ENCODE data around the gene NTN3.

Gene NTN3

DNA sequence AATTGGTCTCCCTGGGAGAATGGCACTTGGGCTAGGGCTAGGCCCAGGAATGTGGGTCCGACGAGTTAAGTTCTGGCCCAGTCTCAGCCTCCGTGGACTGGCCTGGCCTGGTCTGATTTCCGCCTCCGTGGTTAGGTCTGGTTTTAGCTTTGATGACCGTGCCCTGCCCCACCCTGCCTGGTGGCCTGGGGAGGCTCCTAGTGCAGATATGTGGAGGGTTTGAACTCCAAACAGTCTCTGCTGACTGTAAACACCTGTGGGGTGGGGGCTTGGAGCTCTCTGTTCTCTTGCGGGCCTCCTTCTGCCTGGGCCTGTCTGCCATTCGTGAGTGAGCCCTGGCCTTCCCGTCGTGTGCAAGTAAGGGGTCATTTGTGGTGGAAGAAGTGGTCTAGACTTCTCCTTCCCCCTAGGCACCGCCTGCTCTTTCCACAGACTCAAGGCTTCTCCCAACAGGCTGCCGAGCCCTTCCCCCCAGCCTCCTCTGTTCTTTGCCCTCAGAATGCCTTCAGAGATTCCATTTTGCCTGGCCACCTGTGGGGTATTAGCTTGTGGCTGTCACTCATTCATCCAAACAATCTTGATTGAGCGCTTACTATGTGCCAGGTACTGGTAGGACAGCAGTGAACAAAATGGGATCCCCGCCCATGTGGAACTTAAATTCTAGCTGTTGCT lies 44.2 kb downstream of the NTN3 start:
- DNase-seq = no peak

DNA sequence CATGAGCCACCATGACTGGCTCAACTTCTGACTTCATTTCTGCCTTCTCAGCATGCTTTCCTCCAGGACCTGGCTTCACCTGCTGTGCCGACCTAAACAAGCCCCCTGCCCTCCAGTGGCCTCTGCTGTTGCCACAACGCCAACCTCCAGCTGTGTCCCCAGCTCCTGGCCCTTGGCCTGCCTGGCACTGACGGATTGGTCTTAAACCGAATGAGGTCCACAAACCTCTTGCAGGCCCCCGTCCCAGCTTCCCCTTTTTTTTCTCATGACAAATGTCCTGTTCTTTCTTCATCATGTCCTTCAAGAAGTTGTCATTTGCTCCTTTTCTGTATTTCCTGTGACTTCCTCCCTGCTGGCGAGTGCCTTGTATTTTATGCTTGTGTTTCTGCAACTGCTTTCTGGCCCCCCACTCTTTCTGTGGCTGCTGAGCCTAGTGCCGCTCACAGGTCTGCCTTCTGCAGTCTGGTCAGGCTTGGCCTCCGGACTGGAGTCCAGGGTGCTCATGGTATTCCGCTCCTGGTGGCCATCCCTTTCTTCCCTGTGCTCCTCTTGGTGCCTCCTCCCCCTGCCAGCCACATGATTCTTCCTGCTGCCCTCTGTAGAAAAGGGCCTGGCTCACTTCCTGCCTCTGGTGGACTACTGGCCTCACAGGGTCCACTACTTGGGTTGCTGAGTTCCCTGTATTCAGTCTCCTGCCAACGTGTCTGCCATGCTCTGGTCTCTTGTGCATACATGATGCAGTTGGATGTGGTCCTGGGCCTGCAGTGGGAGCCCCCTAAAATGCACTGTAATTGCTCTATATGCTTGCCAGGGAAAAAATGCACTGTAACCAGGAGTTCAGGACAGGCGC lies 45.5 kb downstream of the NTN3 start:
- DNase-seq = peak in 1 of 2 donors; percentile 44

DNA sequence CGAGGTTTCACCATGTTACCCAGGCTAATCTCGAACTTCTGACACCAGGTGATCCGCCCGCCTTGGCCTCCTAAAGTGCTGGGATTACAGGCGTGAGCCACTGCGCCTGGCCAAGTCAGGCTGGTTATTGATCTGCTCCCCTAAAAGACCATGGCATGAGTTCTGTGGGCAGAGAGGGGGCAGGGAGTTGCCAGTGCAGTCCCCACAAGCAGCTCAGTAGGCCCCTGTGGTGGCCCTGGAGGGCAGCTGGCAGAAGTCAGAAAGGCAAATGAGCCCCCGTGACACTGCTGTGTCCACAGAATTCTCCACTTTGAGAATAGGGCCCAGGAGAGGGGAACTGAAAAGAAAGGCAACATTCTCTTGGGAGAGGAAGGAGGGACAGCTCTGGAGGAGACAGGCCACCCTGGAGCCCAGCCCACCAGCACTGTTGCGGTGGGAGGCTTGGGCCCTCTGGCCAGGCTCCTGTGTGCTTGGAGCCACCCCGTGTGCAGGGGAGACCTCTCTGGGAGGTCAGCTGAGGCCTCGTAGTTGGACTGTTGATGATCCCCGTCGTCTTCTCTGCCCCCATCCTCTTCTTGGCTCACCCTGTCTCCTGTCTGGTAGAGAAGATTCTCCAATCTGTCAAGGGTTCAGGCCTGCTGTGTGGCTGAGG lies 47.0 kb downstream of the NTN3 start:
- DNase-seq = no peak

DNA sequence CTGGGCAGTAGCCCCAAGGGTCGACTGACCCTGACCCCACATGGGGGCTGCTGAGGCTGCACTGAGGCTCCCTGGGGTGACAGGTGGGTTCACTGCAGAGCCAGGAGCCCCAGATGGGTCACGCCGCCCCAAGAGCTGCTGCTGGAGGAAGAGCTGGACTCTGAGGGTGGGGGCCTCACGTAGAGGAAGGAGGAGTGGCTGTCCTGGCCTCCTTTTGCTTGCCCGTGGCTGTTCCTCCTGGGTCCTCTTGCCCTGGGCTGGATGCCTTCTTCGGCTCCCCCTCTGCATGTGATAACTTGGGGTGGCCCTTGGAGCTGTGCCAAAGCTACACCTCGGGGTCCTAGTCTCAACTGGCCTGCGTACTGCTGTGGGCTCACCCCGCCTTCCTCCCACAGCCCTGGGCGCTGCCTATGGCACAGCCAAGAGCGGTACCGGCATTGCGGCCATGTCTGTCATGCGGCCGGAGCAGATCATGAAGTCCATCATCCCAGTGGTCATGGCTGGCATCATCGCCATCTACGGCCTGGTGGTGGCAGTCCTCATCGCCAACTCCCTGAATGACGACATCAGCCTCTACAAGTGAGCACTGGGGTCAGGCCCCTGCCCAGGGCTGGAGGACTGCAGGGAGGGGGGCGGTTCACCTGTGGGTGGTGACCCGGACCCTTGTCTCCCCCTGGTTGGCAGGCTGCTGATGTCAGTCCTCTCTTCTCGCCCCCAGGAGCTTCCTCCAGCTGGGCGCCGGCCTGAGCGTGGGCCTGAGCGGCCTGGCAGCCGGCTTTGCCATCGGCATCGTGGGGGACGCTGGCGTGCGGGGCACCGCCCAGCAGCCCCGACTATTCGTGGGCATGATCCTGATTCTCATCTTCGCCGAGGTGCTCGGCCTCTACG lies 48.0 kb downstream of the NTN3 start:
- DNase-seq = no peak

DNA sequence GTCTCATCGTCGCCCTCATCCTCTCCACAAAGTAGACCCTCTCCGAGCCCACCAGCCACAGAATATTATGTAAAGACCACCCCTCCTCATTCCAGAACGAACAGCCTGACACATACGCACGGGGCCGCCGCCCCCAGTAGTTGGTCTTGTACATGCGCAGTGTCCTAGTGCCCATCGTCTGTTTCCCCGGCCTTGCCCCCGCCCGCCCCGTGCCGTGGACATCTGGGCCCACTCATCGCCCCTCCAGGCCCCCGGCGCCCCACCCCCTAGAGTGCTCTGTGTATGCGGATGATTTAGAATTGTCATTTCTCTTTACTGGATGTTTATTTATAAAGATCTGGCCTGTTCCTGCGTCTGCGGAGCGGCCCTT lies 48.6 kb downstream of the NTN3 start:
- DNase-seq = no peak

DNA sequence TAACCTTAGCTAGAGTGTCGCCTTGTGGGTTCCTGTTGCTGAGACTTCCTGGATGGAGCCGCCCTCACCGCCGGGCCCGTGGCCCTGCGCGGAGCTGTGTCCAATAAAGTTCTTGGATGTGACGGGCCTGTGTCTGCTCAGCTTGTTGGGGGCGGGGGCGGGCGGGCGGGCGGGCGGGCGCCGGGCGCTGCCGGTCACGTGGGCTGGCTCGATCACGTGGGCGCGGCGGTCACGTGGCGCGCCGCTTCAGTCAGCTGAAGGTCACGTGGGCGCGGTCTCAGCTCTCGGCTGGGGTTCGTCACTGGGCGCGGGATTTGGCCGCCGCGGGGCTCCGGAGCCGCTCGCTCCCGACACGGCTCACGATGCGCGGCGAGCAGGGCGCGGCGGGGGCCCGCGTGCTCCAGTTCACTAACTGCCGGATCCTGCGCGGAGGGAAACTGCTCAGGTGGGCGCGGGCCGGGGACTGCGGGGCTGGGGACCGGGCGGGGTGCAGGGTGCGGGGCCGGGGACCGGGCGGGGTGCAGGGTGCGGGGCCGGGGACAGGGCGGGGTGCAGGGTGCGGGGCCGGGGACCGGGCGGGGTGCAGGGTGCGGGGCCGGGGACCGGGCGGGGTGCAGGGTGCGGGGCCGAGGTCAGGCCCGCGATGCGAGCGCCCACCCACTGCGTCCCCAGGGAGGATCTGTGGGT lies 49.1 kb downstream of the NTN3 start, which contains the start of gene AMDHD2:
AMDHD2 (plus strand) TSS at position 275 of the 687 bp plus-strand sequence; CDS start at position 363, 88 bp downstream.
- peak; percentile 89 to 92 for DNase-seq

DNA sequence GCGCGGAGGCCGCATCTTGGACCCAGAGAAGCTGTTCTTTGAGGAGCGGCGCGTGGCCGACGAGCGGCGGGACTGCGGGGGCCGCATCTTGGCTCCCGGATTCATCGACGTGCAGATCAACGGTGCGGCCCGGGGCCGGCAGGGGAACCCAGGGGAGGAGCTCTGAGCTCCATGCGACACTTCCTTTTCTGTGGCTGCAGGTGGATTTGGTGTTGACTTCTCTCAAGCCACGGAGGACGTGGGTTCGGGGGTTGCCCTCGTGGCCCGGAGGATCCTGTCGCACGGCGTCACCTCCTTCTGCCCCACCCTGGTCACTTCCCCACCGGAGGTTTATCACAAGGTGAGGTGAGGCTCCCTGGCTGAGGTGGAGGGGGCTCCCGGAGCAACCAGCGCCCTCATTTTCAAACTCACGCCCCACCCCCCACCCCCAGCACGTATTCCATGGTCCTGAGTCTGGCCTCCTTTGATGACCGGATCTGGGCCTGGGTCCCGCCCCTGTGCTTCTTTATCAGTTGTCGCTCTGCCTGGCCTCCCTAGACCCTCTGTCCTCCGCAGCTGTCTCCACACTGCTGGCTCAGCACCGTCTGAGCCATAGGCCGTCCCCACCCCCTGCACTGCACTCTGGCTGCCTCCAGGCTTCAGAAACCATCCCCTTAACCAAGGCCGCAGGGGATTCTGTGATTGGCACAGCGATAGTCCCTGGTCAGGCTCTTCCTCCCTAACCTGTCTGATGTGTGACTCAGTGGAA lies 49.9 kb downstream of the NTN3 start:
- peak; percentile 81 to 86 for DNase-seq

Data from CD4-positive, alpha-beta T cell treated with Interferon alpha-2 for 1 hour (primary cell).